Measurements from ENCODE around the gene INPP5D. TPM values are rescaled to one million over a fixed set of nuclear protein-coding genes. Genes with fewer than 3 reads are reported as not detected.

INPP5D gene
- polyA plus RNA-seq, 1 donor from 2014 or later = 220 TPM

DNA sequence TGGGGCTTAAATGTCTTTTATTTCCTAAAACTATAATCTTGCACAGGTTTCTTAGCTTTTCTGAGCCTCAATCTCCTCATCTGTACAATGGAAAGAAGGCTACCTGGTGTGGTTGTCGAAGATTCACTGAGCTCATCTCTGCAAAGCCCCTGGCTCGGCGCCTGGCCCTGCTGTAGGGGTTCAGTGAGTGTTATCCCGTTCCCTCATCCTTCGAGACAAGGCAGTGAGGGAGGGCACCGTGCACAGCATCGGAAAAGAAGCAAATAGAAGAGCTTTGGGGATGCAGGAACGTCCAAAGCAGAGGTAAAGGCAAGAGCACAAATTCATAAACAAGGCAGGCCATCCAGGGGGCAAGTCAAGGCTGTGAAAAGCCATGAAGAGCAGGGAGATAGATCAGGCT lies 150.1 kb downstream of the INPP5D start:
- Mint-ChIP-seq H3K4me1 (peaks cover 4 to 5% (median 4%) of the 10 kb centered on the region in 3 donors), H3K27me3 (no peaks in the 10 kb centered on the region), H3K36me3 (peaks cover 2% of the 10 kb centered on the region), H3K27ac (peak overlapping the region in 2 of 3 donors; percentile 55 to 67), H3K9me3 (no peaks in the 10 kb centered on the region), H3K4me3 (no peak overlapping the region)

DNA sequence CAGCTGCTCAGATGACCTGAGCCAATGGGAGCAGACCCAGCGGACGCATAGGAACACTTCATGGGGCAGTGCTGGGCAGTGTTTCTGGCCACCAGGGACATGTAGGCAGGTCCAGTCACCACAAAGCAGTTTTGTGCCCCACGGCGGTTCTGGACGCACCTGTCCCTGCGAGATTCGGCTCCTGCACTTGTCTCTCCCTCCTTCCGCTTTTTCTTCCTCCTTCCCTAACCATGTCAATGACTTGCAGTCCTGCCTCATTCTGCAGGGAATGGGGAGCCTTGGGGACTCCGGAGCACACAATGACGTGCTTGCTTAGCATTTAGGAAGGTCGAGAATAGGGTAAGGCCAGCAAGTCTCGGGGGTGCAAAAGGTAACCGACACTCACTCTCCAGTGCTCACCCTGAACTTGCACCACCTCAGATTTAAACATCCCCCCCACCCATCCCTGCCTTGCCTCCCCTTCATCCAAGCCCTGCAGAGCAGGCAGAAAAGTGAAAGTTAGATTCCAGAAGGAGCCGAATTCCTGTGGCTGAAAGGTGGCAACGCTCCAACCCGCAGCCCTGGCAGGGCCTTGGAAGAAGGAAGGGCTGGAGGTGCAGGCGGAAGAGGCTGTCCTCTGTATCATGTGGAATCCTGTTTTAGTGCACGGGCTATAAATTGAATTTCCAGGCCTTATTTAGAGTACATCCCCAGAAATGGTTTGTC lies 150.9 kb downstream of the INPP5D start:
- H3K27me3 Mint-ChIP-seq = no peaks in the 10 kb centered on the region
- no peaks in the 10 kb centered on the region for H3K9me3 Mint-ChIP-seq
- peak overlapping the region in 2 of 3 donors; percentile 2 to 67 for H3K27ac Mint-ChIP-seq
- H3K4me3 Mint-ChIP-seq = no peak overlapping the region
- peaks cover 2% of the 10 kb centered on the region for H3K36me3 Mint-ChIP-seq
- H3K4me1 Mint-ChIP-seq = peaks cover 4 to 5% (median 4%) of the 10 kb centered on the region in 3 donors

DNA sequence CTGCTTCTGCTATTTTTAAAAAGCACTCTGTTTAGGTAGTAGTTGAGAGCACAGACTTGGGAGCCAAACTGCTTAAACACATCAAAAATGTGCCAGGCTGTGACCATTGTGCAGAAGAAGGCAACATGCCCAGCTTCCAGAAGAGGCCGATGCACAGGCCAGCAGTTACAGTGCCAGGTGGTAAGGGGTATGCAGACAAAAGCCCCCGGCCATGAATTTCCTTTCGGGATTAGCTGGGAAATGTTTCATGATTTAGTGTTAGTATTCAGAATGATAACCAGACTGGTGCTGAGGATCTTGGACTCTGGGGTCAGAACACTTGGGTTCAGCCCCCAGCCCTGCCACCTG lies 151.4 kb downstream of the INPP5D start:
- peak overlapping the region in 1 of 3 donors; percentile 67 for H3K27ac Mint-ChIP-seq
- peaks cover 4 to 5% (median 4%) of the 10 kb centered on the region in 3 donors for H3K4me1 Mint-ChIP-seq
- H3K36me3 Mint-ChIP-seq = peaks cover 2% of the 10 kb centered on the region
- H3K9me3 Mint-ChIP-seq = no peaks in the 10 kb centered on the region
- no peak overlapping the region for H3K4me3 Mint-ChIP-seq
- no peaks in the 10 kb centered on the region for H3K27me3 Mint-ChIP-seq

DNA sequence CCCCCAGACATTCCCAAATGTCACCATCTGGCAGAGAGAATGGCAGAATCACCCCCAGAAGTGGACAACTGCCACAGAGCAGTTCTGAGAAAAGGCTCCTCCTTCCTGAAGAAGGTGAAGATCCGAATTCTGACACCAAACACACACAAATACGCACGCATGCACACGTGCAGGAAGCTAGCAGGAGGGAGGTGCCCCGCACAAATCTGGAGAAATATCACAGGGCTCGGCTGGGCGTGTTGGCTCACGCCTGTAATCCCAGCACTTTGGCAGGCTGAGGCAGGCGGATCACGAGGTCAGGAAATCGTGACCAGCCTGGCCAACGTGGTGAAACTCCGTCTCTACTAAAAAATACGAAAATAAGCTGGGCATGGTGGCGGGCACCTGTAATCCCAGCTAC lies 152.9 kb downstream of the INPP5D start:
- Mint-ChIP-seq H3K9me3 (no peaks in the 10 kb centered on the region), H3K4me1 (peaks cover 0 to 4% (median 4%) of the 10 kb centered on the region in 3 donors), H3K4me3 (no peak overlapping the region), H3K36me3 (peaks cover 2% of the 10 kb centered on the region), H3K27me3 (no peaks in the 10 kb centered on the region), H3K27ac (no peak overlapping the region)

DNA sequence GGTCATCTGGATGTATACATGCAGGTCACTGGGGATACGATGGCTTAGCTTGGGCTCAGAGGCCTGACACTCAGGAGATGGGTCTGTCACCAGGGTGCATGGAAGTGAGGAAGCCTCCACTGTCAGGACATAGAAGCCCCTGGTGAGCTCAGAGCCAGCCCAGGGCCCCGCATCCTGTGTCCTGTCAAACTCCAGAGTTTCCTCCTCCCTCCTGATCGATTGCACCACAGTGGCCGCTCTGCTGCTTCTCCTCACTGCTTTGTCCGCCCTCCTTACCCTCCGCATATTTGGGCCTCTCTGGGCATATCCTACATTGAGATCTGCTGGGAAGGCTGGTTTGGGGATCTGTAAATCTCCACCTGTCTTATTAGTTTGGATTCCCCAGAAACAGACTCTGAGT lies 153.8 kb downstream of the INPP5D start:
- H3K4me3 Mint-ChIP-seq = no peak overlapping the region

DNA sequence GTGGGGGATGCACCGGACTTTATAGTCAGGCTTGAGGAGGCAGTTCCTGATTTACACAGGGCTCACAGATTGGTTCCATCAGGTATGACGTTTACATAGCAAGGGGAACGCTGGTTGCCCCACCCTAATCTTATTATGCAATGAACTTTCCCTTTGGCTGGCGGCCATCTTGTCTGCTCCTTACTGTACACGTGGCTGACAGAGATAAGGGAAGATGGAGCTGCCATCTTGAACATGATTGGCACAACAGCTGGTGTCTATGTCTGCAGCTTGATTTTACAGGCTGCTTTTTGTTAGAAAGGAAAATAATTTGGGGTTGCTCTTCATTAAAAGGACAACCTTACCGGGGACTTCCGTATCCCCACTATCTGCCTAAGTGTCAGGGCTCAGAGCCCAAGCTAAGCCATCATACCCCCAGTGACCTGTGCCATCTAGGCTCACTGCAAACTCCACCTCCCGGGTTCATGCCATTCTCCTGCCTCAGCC lies 157.8 kb downstream of the INPP5D start:
- H3K4me1 Mint-ChIP-seq = peaks cover 4% of the 10 kb centered on the region in 3 donors
- H3K27ac Mint-ChIP-seq = peak overlapping the region in 2 of 3 donors; percentile 41 to 55
- no peaks in the 10 kb centered on the region for H3K36me3 Mint-ChIP-seq
- H3K9me3 Mint-ChIP-seq = no peaks in the 10 kb centered on the region
- no peak overlapping the region for H3K4me3 Mint-ChIP-seq
- H3K27me3 Mint-ChIP-seq = no peaks in the 10 kb centered on the region

More for the DNA sequence above, 153.8 kb downstream of the INPP5D start:
- Mint-ChIP-seq H3K27me3 (no peaks in the 10 kb centered on the region), H3K9me3 (no peaks in the 10 kb centered on the region), H3K36me3 (peaks cover 2% of the 10 kb centered on the region), H3K4me1 (peaks cover 0 to 4% (median 3%) of the 10 kb centered on the region in 3 donors), H3K27ac (peak overlapping the region in 2 of 3 donors; percentile 15 to 69)

DNA sequence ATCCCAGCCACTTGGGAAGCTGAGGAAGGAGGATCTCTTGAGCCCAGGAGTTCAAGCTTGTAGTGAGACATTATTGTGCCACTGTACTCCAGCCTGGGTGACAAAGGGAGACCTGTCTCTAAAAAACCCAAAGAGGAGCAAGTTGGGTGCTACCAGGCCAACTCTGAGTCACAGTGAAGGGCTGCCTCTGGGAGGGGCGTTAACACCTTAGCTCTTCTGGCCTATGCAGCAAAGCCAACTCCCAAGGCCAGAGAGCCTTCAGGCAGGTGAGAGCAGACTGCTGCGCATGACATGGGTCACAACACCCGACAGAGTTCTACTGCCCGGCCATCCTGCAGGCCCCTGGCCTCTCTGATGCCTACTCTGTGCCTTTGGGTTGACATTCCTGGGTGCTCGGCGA lies 158.7 kb downstream of the INPP5D start:
- Mint-ChIP-seq H3K4me3 (no peak overlapping the region), H3K27me3 (no peaks in the 10 kb centered on the region), H3K9me3 (no peaks in the 10 kb centered on the region), H3K27ac (peak overlapping the region in 1 of 3 donors; percentile 48), H3K4me1 (peaks cover 9 to 11% (median 10%) of the 10 kb centered on the region in 3 donors), H3K36me3 (peaks cover 2% of the 10 kb centered on the region)

DNA sequence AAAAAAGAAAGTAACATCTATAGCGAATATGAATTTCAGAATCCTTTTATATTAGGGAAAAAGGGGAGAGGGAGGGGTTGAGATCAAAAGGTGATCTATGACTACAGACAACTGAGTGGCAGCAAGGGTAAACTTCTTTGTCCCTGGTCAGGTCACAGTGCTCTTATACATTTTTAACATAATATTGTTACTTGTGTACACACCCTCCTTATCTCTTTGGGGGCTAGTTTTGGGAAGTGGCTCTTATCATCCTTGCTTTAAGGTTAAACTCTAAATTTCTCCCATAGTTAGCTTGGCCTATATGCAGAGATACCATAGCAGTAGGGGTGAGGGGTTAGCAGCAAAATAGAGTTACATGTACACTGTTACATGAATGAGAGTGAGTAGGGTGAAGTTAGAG lies 159.7 kb downstream of the INPP5D start:
- Mint-ChIP-seq H3K9me3 (no peaks in the 10 kb centered on the region), H3K36me3 (peaks cover 2% of the 10 kb centered on the region), H3K4me3 (no peak overlapping the region), H3K4me1 (peaks cover 12 to 17% (median 15%) of the 10 kb centered on the region in 3 donors), H3K27ac (peak overlapping the region in 1 of 3 donors; percentile 40), H3K27me3 (no peaks in the 10 kb centered on the region)

DNA sequence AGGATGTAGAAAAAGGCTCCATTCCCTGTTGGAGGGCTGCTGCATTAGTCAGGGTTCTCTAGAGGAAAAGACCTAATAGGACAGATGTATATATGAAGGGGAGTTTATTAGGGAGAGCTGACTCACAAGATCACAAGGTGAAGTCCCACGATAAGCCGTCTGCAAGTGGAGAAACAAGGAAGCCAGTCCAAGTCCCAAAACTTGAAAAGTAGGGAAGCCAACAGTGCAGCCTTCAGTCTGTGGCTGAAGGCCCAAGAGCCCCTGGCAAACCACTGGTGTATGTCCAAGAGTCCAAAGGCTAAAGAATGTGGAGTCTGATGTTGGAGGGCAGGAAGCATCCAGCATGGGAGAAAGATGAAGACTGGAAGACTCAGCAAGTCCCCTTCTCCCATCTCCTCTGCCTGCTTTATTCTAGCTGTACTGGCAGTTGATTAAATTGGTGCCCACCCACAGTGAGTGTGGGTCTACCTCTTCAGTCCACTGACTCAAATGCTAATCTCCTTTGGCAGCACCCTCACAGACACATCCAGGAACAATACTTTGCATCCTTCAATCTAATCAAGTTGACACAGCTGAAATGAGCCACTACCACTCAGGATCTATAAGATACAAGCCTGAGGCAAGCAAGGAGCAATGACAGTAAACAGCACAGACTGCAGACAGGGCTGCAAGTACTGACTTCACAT lies 161.4 kb downstream of the INPP5D start:
- Mint-ChIP-seq H3K9me3 (no peaks in the 10 kb centered on the region), H3K27ac (peak overlapping the region in 1 of 3 donors; percentile 83), H3K4me1 (peaks cover 14 to 23% (median 21%) of the 10 kb centered on the region in 3 donors), H3K36me3 (peaks cover 2% of the 10 kb centered on the region), H3K27me3 (no peaks in the 10 kb centered on the region), H3K4me3 (no peak overlapping the region)

DNA sequence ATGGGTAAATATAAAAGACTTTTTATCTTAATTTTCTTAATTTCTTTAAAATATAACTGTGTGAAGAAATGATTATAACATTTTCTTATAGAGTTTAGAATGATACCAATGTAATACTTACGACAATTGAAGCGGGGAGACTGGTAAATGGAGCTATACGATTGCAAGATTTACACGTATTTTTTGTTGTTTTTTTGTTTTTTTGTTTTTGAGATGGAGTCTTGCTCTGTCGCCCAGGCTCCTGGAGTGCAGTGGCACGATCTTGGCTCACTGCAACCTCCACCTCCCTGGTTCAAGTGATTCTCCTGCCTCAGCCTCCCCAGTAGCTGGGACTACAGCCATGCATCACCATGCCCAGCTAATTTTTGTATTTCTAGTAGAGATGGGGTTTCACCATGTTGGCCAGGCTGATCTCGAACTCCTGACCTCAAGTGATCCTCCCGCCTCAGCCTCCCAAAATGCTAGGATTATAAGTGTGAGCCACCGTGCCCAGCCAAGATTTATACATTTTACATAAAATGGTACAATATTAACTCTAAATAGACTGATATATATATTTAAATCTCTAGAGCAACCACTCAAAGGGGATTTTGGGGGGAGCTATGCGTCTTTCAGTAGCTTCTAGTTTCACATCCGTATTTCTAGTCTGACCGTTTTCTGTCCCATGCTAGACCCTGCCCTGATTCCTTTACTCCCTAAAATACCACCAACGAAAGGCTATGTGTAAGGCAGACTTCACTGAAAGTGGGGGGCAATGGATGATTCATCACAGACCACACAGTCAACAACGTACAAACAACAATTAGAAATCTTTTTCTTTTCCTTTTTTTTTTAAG lies 163.1 kb downstream of the INPP5D start:
- H3K4me3 Mint-ChIP-seq = peak overlapping the region in 3 of 4 donors; percentile 27 to 88 (median 87)
- peak overlapping the region in 1 of 3 donors; percentile 92 for H3K27ac Mint-ChIP-seq
- H3K36me3 Mint-ChIP-seq = peaks cover 2% of the 10 kb centered on the region
- peaks cover 18 to 28% (median 24%) of the 10 kb centered on the region in 3 donors for H3K4me1 Mint-ChIP-seq
- H3K9me3 Mint-ChIP-seq = no peaks in the 10 kb centered on the region
- no peaks in the 10 kb centered on the region for H3K27me3 Mint-ChIP-seq

DNA sequence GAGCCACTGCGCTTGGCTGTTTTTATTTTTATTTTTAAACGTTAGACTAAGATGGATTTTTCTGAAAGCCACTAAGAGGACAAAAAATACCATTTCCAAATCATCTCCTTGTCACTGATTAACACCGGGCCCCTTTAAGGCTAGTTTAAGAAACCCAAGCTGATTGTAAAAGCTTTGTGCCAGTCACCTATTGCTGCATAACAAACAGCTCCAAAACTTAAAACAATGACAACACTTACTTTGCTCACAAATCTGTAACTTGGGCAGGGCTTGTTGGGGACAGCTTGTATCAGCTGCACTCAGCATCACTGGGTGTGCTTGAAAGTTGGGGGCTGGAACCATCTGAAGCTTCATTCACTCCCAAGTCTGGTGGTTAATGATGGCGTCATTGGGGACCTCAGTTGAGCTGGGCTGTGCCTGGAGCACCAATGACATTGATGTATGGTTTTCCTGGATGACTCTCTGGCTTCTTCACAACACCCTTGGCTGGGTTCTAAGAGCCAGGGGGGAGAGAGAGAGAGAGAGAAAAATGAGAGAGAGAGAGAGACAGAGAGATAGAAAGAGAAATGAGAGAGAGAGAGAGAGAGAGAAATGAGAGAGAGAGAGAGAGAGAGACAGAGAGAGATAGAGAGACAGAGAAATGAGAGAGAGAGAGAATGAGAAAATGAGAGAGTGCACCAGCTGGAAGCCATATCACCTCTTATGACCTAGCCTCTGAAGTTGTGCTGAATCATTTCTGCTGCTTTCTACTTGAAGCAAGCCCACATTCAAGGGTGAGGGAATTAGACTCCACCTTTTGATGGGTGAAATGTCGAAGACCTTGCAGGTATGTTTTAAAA lies 165.3 kb downstream of the INPP5D start:
- no peaks in the 10 kb centered on the region for H3K27me3 Mint-ChIP-seq
- no peaks in the 10 kb centered on the region for H3K9me3 Mint-ChIP-seq
- H3K4me1 Mint-ChIP-seq = peaks cover 18 to 28% (median 24%) of the 10 kb centered on the region in 3 donors
- H3K36me3 Mint-ChIP-seq = peaks cover 2% of the 10 kb centered on the region
- H3K4me3 Mint-ChIP-seq = no peak overlapping the region
- H3K27ac Mint-ChIP-seq = peak overlapping the region in 1 of 3 donors; percentile 26

DNA sequence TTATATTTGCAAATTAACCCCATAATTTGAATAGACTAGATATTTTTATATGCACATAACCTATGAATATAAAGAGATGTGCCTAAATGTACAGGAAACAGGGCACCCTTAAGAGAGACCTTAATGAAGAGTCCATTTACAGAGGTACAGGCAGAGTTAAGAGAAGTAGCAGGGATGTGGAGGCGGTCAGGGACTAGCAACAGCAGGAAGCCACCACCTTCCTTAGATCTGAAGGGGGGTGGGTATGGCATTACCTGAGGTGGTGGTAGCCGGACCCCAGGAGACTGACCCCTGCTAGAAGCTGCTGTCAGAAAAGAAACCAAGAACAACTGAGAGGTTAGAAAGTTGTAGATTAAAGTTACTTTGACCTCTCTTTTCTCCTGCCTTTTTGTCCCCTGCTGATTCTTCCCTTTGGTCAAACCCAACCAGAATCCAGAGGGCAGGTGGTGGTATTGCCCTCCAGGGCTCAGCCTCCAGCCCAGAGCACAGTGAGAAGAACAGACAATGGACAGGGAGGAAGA lies 166.4 kb downstream of the INPP5D start:
- H3K27me3 Mint-ChIP-seq = no peaks in the 10 kb centered on the region
- H3K27ac Mint-ChIP-seq = peak overlapping the region in 2 of 3 donors; percentile 13 to 26
- peaks cover 2% of the 10 kb centered on the region for H3K36me3 Mint-ChIP-seq
- no peaks in the 10 kb centered on the region for H3K9me3 Mint-ChIP-seq
- H3K4me3 Mint-ChIP-seq = peak overlapping the region in 1 of 4 donors; percentile 47
- peaks cover 18 to 28% (median 24%) of the 10 kb centered on the region in 3 donors for H3K4me1 Mint-ChIP-seq

DNA sequence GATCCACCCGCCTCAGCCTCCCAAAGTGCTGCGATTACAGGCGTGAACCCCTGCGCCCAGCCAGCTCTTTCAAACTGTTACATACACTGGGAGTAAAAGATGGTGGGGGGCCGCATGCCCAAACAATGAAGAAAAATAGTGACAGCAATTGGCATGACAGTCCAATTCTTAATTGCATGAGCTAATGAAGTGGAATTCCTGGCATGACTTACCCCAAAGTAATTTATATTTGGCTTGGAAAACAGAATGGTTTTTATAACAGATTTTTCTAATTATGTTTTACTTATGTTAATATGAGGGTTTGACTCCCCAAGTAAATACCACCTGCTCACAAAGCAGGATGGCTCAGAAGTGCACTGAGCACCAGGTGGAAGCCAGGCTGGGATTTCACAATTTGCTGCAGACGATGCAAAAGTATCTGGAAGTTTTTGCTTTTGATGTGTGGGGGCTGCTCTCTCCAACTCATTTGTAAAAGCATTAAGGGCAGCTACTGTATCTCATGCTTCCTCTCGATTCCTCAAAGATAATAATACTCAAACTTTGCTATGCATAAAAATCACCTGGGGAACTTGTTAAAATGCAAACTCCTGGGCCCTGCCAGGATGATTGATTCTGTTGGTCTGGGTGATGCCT lies 167.3 kb downstream of the INPP5D start:
- H3K27me3 Mint-ChIP-seq = no peaks in the 10 kb centered on the region
- H3K9me3 Mint-ChIP-seq = no peaks in the 10 kb centered on the region
- no peak overlapping the region for H3K27ac Mint-ChIP-seq
- H3K4me1 Mint-ChIP-seq = peaks cover 16 to 24% (median 20%) of the 10 kb centered on the region in 3 donors
- H3K4me3 Mint-ChIP-seq = no peak overlapping the region
- peaks cover 2% of the 10 kb centered on the region for H3K36me3 Mint-ChIP-seq
